H1 (cell line): ENCODE results near the gene RNF135. TPM values are rescaled to one million over a fixed set of nuclear protein-coding genes. Genes with fewer than 3 reads are reported as not detected.

ENCODE experiments used
- CTCF ChIA-PET: fragments of 300-600 bp; sonication (Branson Sonifier 250); formaldehyde crosslinking; loops from one replicate; lab custom pipeline; 2021; ENCODE audit not compliant: partially characterized antibody; lab: Charles Lee
- POLR2A ChIA-PET: fragments of 300-600 bp; sonication (Branson Sonifier 250); formaldehyde crosslinking; loops from one replicate; lab custom pipeline; 2021; ENCODE audit warnings: inconsistent platforms; ENCODE audit not compliant: partially characterized antibody; lab: Charles Lee
- DNase-seq, 2 experiments: peaks; one replicate each; pipeline versions ENCODE4 v3.0.0 to v3.0.0-alpha.2; 2010 to 2022; ENCODE audit warnings: low spot score in 2 of 2, low read depth in 1 of 2, mixed read lengths in 1 of 2
- FAIRE-seq: peaks from 2 replicates; lab custom pipeline; 2011; peaks lifted over from hg19 to GRCh38; lab: Jason Lieb, UNC
- H2AFZ ChIP-seq: 2 replicates; pipeline ENCODE4 v1.8.1; 2012; ENCODE audit warnings: low read length, inconsistent platforms
- H2AK5ac ChIP-seq: 2 replicates; pipeline ENCODE4 v1.6.1; 2013; ENCODE audit warnings: low read depth, low read length
- H2BK120ac ChIP-seq: replicated peaks from 2 replicates; pipeline ENCODE3; 2013; ENCODE audit warnings: low read depth, low read length, inconsistent platforms
- H2BK12ac ChIP-seq: 2 replicates; pipeline ENCODE4 v1.6.1; 2013; ENCODE audit warnings: low read depth, low read length
- H2BK15ac ChIP-seq: 2 replicates; pipeline ENCODE4 v1.6.1; 2013; ENCODE audit warnings: low read length
- H2BK20ac ChIP-seq: 2 replicates; pipeline ENCODE4 v1.6.1; 2013; ENCODE audit warnings: low read length
- H2BK5ac ChIP-seq: 2 replicates; pipeline ENCODE4 v1.6.1; 2013; ENCODE audit warnings: low read depth, low read length
- H3K14ac ChIP-seq: 2 replicates; pipeline ENCODE4 v1.6.1; 2013; ENCODE audit warnings: inconsistent platforms; ENCODE audit not compliant: insufficient read length
- H3K18ac ChIP-seq: 2 replicates; pipeline ENCODE4 v1.6.1; 2013; ENCODE audit warnings: low read length; ENCODE audit errors: extremely low read depth
- H3K23ac ChIP-seq: 2 replicates; pipeline ENCODE4 v1.6.1; 2013; ENCODE audit warnings: inconsistent platforms; ENCODE audit not compliant: insufficient read length
- H3K23me2 ChIP-seq: 2 replicates; pipeline ENCODE4 v1.6.1; 2013; ENCODE audit warnings: low read depth, low read length
- H3K27ac ChIP-seq: 2 replicates; pipeline ENCODE4 v1.6.1; 2011; ENCODE audit warnings: low read depth, low read length, inconsistent platforms
- H3K27me3 ChIP-seq, 4 experiments: replicated peaks in 1 of 4; 1 replicate in 1 of 4; 2 replicates in 3 of 4; pipeline versions ENCODE4 v1.6.1 to v1.8.1; 2011 to 2013; ENCODE audit warnings: low read length in 3 of 4, mild to moderate bottlenecking in 3 of 4, inconsistent platforms in 2 of 4, mixed read lengths in 2 of 4, moderate library complexity in 1 of 4; ENCODE audit not compliant: control insufficient read depth in 3 of 4, insufficient read depth in 3 of 4; ENCODE audit errors: extremely low read depth in 1 of 4
- H3K36me3 ChIP-seq, 4 experiments: 2 replicates each; pipeline versions ENCODE4 v1.6.1 to v1.8.1; 2011 to 2013; ENCODE audit warnings: mild to moderate bottlenecking in 4 of 4, low read length in 3 of 4, moderate library complexity in 2 of 4, control low read depth in 1 of 4, inconsistent platforms in 1 of 4; ENCODE audit not compliant: insufficient read depth in 4 of 4, control insufficient read depth in 2 of 4
- H3K4ac ChIP-seq: replicated peaks from 2 replicates; pipeline ENCODE3; 2013; ENCODE audit warnings: low read length, low read depth, mixed read lengths, inconsistent platforms; ENCODE audit not compliant: insufficient read length
- H3K4me1 ChIP-seq, 4 experiments: replicated peaks in 1 of 4; 1 replicate in 1 of 4; 2 replicates in 3 of 4; pipeline versions ENCODE4 v1.6.1 to v1.8.1; 2011 to 2013; ENCODE audit warnings: low read length in 3 of 4, inconsistent platforms in 2 of 4, mixed read lengths in 1 of 4; ENCODE audit not compliant: insufficient read depth in 4 of 4, control insufficient read depth in 3 of 4
- H3K4me2 ChIP-seq, 2 experiments: 2 replicates each; pipeline versions ENCODE4 v1.6.1 to v1.8.1; 2011 to 2013; ENCODE audit warnings: low read depth in 2 of 2, low read length in 2 of 2, control low read depth in 1 of 2, inconsistent platforms in 1 of 2, mild to moderate bottlenecking in 1 of 2; ENCODE audit not compliant: insufficient read depth in 1 of 2
- H3K4me3 ChIP-seq, 4 experiments: fragments of 200-600, 300-600 bp in 1 of 4; sonication (generic), shearing (Covaris generic), sonication (Bioruptor Twin) in 1 of 4; 2 replicates each; pipeline versions ENCODE4 v1.5.1 to v1.8.1; 2011 to 2016; ENCODE audit warnings: low read length in 4 of 4, low read depth in 3 of 4, control low read depth in 2 of 4, inconsistent platforms in 2 of 4, mild to moderate bottlenecking in 2 of 4, mixed read lengths in 1 of 4, moderate library complexity in 1 of 4; ENCODE audit not compliant: insufficient read depth in 2 of 4; ENCODE audit errors: extremely low read depth in 1 of 4
- H3K56ac ChIP-seq: replicated peaks from 2 replicates; pipeline ENCODE3; 2013; ENCODE audit warnings: low read depth, mild to moderate bottlenecking, mixed read lengths, low read length, inconsistent platforms; ENCODE audit not compliant: insufficient read length
- H3K79me1 ChIP-seq: 2 replicates; pipeline ENCODE4 v1.6.1; 2013; ENCODE audit warnings: low read depth, low read length, control low read depth
- H3K79me2 ChIP-seq, 2 experiments: 2 replicates each; pipeline versions ENCODE4 v1.6.1 to v1.8.1; 2012 to 2013; ENCODE audit warnings: low read length in 2 of 2, mild to moderate bottlenecking in 2 of 2, inconsistent platforms in 1 of 2; ENCODE audit not compliant: insufficient read depth in 2 of 2, control insufficient read depth in 1 of 2
- H3K9ac ChIP-seq, 4 experiments: replicated peaks in 1 of 4; 1 replicate in 1 of 4; 2 replicates in 3 of 4; pipeline versions ENCODE4 v1.6.1 to v1.8.1; 2011 to 2013; ENCODE audit warnings: low read depth in 3 of 4, low read length in 3 of 4, control low read depth in 2 of 4, mild to moderate bottlenecking in 2 of 4, moderate library complexity in 2 of 4, inconsistent platforms in 1 of 4; ENCODE audit errors: extremely low read depth in 1 of 4
- H3K9me3 ChIP-seq, 2 experiments: 2 replicates each; pipeline versions ENCODE4 v1.6.1 to v1.8.1; 2012 to 2013; ENCODE audit warnings: mild to moderate bottlenecking in 2 of 2, moderate library complexity in 2 of 2, control low read depth in 1 of 2, inconsistent platforms in 1 of 2, low read depth in 1 of 2, low read length in 1 of 2, mixed read lengths in 1 of 2; ENCODE audit not compliant: insufficient read depth in 2 of 2
- H4K20me1 ChIP-seq, 2 experiments: replicated peaks in 1 of 2; 2 replicates each; pipeline versions ENCODE3 to v1.8.1; 2011 to 2013; ENCODE audit warnings: inconsistent platforms in 2 of 2, low read length in 2 of 2, mild to moderate bottlenecking in 1 of 2; ENCODE audit not compliant: insufficient read depth in 2 of 2, control insufficient read depth in 1 of 2
- H4K5ac ChIP-seq: 2 replicates; pipeline ENCODE4 v1.6.1; 2013; ENCODE audit warnings: low read length, low read depth, mixed read lengths, inconsistent platforms; ENCODE audit not compliant: insufficient read length
- H4K8ac ChIP-seq: 2 replicates; pipeline ENCODE4 v1.8.0; 2013; ENCODE audit warnings: mild to moderate bottlenecking, moderate library complexity, low read length, inconsistent platforms; ENCODE audit not compliant: insufficient read depth; ENCODE audit errors: extremely low read depth
- H4K91ac ChIP-seq: replicated peaks from 2 replicates; pipeline ENCODE3; 2013; ENCODE audit warnings: low read length, mixed read lengths, inconsistent platforms; ENCODE audit not compliant: insufficient read length
- SP2 ChIP-seq: IDR thresholded peaks from 2 replicates; pipeline ENCODE4 v1.6.1; 2012; ENCODE audit warnings: mild to moderate bottlenecking, low read length, inconsistent platforms
- WGBS, 2 experiments: shearing (Covaris generic) in 1 of 2; methylation state at CpG; one replicate each; pipeline versions ENCODE4 v1.1.6 to v1.1.7; 2013 to 2015; ENCODE audit warnings: low lambda C conversion rate in 2 of 2, mixed read lengths in 2 of 2, inconsistent platforms in 1 of 2, low coverage in 1 of 2, missing lambda C conversion rate in 1 of 2; ENCODE audit not compliant: insufficient replicate concordance in 2 of 2, insufficient coverage in 1 of 2, insufficient read length in 1 of 2; ENCODE audit errors: extremely low coverage in 1 of 2, missing lambda C conversion rate in 1 of 2; 5-methylcytosine and 5-hydroxymethylcytosine counted together
- polyA plus RNA-seq, 7 experiments: library from polyadenylated mRNA; depleted of rRNA in 3 of 7; stranded (reverse) in 5 of 7; unstranded in 2 of 7; fragments of >200 nt in 5 of 7; fragments of 200-250 nt in 2 of 7; gene quantifications; 1 replicate in 5 of 7; 2 replicates in 1 of 7; 4 replicates in 1 of 7; pipeline versions ENCODE4 v1.2.1 to v1.2.3, GENCODE V29; 2011 to 2013; ENCODE audit warnings: missing spikeins in 2 of 7, mixed read lengths in 2 of 7
- total RNA-seq: library from RNA; stranded (reverse); fragmentation: NEBNext Ultra II Directional; extraction: Animal tissue kit (Norgen Biotek cat#: 25700); gene quantifications from 2 replicates; pipeline ENCODE4 v1.2.1, GENCODE V29; 2021

Gene RNF135
- total and polyA plus RNA-seq, 2 of the 8 experiments (the other 6 are each of a cell fraction or from before 2014, with no cell fraction given): 8.8 to 9.0 TPM

GRCh38 chr17:30982855-30983254 lies 12.0 kb downstream of the RNF135 start:
- H2BK12ac ChIP-seq: no peak overlapping the region
- no peaks in the 10 kb centered on the region for H4K20me1 ChIP-seq
- H3K9me3 ChIP-seq: no peaks in the 10 kb centered on the region; a peak in 1 of 4 replicates
- H3K36me3 ChIP-seq: 0 out of 8 replicates have a peak, but pooled peaks cover 0 to 2% (median 0%) of the 10 kb centered on the region in 4 experiments
- H4K91ac ChIP-seq: no peak overlapping the region
- H2AFZ ChIP-seq: no peak overlapping the region
- H4K8ac ChIP-seq: no peak overlapping the region
- H3K79me1 ChIP-seq: no peaks in the 10 kb centered on the region
- H4K5ac ChIP-seq: no peak overlapping the region
- H3K4me1 ChIP-seq: no peaks in the 10 kb centered on the region
- H2BK5ac ChIP-seq: no peak overlapping the region
- WGBS, 2 experiments: 91% methylated on average over 1 of the region's 1 CpG; no CpG with 5 or more reads in 1 of the 2 experiments
- H3K9ac ChIP-seq: no peak overlapping the region
- H3K14ac ChIP-seq: no peak overlapping the region
- no peak overlapping the region for H2BK120ac ChIP-seq
- no peak overlapping the region for H3K56ac ChIP-seq
- H3K18ac ChIP-seq: no peak overlapping the region
- no peak overlapping the region for H2AK5ac ChIP-seq
- ChIA-PET POLR2A (no interaction called here), CTCF (no interaction called here)
- no peak overlapping the region for H3K4me2 ChIP-seq
- FAIRE-seq (no peak), DNase-seq (no peak)
- H3K27me3 ChIP-seq: no peaks in the 10 kb centered on the region
- H3K23me2 ChIP-seq: no peaks in the 10 kb centered on the region
- no peak overlapping the region for H3K23ac ChIP-seq
- no peak overlapping the region for H3K4ac ChIP-seq
- no peaks in the 10 kb centered on the region for H3K79me2 ChIP-seq
- H2BK15ac ChIP-seq: no peak overlapping the region
- H3K4me3 ChIP-seq: no peak overlapping the region
- no peak overlapping the region for H3K27ac ChIP-seq
- TF ChIP-seq SP2: no peak
- H2BK20ac ChIP-seq: no peak overlapping the region
